Amniotic epithelial cell (primary cell): Measurements from ENCODE around the gene PUM2.

ENCODE experiments used
- DNase-seq: peaks from one replicate; pipeline ENCODE4 v3.0.0-alpha.2; 2010; ENCODE audit warnings: low read depth

PUM2 gene

DNA sequence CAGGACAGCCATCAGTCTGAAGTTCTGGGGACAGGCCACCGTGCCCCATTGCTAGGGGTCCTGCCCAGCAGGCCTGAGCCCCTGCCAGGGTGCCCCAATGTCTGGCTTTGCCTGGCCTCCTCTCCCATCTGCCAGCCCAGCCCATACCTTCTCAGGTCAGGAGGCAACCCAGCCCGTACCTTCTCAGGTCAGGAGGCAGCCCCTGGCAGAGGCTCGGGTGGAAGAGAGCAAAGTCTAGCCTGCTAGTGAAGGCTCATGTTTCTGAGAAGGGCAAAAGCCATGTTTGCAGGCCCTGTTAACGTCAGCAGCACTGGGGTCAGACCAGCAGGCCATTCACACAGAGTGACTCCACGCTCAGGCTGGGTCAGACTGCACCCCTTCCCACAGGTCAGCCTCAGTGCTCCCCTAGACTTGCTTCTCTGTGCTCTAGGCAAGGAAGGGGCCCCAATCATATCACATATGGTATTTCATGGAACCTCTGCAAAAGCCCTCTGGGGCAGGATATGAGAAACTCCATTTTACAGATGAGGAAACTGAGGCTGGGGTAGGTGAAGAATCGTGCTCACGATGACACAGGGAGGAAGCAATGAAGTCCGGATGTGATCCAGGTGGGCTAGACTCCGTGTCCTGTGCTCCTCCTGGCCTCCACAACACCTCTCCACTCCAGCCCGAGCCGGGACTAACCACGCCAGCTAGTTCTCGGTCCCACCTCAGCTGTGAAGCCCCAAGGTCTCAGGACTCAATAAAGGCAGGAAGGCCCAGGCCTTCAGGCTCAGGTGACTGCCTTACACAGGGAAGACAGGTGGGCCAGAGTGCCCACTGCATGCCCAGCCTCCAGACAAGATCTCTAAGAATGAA is 135.2 kb downstream of the PUM2 start:
- DNase-seq, result no peak

DNA sequence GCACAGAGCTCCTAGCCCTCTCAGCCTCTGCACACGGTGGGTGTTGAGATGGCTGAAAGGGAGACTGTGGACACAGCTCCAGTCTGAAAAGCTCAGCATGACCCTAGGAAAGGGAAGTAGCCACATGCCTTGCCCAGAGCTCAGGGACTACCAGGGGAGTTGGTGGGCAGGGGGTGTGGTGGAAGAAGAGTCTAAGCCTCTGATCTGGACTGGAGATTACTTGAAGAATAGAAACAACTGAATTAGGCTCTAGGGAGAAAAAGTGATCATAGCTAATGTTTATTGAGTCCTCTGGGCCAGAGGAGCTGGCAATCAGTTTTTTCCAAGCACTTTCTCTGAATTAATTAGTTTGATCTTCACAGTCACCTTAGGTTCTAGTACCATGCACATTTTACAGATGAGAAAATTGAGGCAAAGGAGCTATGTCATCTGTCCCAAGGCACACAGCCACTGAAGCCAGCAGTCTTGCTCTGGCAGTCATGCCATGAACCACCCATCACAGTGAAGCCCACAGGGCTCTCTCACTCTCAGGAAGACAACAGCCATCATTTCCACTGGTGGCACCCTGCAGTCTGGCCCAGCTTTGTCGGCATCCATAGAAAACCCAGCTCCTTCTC is 136.0 kb downstream of the PUM2 start:
- DNase-seq, result no peak

DNA sequence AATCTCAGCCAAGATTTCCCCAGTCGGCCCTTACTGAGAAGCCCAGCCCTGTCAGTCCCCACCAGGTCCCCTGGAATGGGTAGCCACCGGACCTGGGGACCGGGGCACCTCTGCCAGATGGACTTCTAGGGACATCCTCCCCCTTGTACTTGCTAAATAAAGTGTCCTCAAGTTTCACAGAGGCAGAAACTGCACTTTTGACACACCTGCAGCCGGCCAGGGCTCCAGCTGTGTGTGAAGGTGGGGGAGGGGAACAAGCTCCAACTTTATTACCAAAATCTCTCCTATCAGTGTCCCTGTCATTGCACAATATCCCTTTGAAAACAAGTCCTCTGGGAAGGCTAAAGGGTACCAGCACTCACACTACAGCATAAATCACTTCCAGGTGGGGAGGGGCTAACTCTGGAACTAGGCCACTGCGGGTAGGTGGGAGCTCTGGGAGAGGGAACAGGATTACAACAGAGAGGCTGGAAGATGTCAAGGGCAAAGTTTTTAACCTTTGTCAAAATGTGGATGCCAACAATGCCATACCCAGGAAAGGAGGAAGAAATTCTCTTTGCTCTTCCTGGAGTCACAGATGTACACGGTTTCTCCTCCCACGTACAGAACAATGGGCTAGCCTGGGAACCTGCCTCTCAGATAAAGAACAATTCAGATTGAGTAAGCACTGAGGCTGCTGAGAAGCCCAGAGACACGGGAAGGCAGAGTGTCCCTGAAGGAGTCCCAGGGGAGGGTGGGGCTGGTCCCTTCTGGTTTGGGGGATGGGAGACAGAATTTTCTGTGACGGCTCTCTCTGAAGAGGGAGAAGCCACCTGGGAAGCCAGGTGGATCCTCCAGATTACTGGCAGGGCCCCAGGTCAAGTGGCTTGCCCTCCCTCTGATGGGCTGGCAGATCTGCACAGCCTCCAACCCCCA is 136.7 kb downstream of the PUM2 start:
- no peak for DNase-seq

DNA sequence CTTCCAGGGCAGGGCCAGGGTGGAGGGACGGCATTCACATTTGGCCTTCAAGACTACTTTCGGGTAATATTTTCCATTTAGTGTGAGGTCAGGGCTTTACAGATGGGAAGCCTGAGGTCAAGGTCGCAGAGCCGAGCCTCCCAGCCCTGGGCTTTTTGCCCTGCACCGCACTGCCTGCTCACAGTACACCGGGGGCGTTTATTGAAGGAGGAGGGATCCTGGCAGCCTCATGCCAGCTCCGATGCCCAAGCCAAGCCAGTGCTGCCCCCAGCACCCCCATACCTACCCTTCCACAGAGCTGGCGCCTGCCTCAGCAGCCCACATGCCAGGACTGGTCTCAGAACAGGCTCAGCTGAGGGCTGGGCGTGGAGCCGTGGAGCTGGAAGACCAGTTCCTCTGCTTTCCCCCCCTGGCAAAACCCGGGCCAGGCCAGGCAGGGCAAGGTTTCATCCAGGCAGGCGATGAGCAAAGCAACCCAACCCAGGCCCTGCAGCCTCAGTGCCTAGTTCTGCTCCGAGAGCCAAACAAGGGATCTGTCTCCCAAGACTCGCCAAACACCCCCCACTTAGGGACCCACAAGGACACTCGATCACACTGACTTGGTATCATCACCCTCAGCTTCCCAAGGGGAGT is 137.7 kb downstream of the PUM2 start:
- no peak for DNase-seq

DNA sequence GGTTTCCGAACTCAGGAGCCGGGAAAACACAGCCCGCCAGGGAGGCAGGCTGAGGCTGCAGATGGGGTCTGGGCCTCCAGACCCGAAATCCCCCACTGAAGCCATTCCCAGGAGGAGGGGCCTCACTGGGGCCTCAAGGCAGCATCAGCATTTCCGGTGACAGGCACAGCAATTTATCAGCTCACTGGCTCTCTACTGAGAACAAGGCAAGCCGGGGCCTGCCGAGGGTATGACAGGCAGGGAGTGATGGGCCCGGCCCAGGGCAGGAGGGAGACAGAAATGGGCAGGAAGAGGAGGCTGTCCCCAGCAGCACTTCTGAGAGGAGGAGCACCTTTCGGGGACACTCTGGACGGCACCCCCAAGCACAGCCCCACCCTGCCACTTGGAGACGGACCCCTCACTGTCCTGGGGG is 138.2 kb downstream of the PUM2 start:
- peak; percentile 64 for DNase-seq

DNA sequence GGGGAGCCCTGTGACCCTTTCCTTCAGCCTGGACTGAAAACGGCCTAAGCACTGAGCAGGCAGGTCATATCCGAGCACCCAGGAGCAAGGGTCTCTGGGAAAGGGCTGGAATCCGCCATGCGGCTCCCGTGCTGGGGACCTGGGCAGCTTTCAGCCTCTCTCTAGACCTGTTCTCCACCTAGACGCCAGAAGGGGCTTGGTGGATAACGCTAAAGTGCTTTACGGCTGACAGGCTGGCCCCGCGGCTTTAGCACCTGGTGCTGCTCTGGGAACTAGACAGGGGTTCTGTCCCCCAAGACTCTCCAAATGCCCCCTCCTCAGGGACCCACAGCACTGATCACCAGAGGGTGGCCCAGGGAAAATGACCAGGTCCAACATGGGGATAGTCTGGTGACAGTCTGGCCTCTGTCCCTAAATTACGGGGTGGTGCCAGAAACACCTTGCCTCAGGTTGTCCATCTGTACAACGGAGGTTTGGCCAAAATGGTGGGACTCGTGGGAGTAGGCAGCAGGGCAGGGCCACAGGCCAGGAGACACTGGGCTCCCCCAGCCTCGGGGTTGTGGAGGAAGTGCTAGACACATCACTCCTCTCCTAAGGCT is 138.7 kb downstream of the PUM2 start:
- no peak for DNase-seq

DNA sequence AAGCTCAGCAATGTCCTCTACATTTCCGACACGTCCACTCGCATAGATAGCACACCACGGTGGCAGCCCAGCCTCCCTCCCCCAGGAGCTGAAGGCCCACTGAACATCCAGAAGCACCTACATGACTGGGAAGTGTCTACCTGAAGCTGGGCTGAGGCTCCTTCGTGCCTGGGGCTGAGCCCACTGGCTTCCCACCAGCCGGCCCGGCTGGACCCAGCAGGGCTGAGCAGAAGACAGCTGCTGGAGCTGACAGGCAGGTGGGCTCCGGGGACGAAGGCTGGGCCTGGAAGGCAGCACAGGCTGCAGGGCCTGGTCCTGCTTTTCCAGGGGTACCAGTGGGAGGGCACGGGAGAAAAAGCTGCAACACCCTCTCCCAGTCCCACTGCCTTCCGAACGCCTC is 139.2 kb downstream of the PUM2 start:
- DNase-seq, result no peak

DNA sequence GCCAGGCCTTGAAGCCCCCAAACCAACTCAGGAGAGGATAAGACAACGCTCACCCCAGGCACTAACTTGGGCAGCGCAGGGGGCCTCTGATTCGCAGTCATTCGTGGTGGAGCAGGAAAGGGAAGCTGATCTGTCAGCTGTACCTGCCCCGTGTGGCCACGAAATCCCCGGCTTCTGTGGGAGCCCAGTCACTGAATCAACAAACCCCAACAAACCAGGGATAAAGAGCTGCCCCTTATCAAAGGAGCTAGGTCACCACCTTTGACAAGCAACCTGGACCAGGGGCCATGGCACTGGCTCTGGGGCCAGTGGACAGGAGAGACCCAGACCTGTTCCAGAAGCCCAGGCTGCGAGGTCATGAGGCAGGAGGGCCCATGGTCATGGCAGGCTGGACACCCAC is 140.2 kb downstream of the PUM2 start:
- DNase-seq, result no peak

DNA sequence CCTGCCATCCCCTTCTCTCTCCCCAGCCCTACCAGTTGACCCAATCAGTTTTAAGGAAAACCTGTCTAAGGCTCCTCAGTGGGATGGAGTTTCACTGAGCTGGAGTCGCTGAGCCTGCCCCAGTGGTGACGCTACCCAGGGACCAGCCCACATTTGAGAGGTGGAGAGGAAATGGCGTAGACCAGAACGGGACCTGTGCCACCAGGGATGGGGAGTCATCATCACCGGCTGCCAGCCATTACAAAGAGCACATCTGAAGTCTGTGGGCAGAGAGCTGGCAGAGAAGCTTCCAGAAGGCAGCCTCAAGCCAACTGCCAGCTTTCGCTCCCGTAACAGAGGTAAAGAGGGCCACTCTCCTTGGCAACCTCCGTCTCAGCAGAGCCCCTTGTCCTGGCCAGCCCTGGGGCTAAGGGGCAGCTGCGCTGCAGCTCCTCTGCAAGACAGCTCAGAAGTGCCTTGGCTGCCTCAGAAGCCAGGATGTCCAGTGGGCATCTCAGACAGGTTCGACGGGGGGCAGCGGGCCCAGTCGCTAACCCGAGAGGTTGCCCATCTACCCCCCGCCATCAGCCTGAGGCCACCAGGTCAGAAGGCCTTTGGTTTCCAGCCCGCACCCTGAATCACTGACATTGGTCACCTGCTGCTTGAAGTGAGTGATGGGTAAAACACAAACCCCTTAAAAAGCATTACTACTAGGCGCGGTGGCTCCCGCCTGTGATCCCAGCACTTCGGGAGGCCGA is 141.1 kb downstream of the PUM2 start:
- no peak for DNase-seq

DNA sequence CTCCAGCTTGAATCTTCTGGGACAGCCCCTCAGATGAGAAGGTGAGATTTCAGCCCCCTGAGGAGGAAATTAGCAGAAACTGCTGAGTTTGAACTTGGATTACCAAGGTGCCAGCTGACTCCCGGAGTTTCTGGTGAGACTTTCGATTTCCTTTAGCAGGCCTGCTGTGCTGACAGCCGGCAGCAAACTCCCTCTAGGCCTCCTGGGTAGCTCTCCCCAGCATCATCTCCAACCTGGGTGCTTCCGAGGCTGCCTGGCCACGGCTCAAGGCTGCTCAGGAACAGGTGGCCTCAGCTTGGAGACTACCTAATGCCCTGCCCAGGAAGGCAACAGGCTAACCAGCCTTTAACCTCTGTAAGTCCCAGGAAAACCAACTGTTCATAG is 142.2 kb downstream of the PUM2 start:
- DNase-seq, result peak; percentile 41

DNA sequence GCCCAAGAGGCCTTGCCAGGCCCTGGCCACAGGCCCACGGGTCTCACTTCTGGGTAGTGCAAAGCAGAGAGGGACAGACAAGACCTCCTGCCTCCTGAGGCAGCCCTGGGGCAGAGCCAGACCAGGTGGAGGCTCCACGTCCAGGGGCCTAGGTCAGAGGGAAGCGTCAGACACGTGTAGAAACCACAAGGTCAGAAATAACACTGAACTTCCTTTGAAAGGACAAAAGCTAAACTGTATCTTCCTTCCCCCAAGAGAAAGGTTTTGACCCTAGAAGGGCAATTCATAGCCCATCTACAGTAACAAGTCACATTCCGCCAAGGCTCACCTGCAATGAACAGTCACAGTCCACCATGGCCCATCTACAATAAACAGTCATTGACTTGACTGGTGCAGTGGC is 143.6 kb downstream of the PUM2 start:
- DNase-seq, result no peak

DNA sequence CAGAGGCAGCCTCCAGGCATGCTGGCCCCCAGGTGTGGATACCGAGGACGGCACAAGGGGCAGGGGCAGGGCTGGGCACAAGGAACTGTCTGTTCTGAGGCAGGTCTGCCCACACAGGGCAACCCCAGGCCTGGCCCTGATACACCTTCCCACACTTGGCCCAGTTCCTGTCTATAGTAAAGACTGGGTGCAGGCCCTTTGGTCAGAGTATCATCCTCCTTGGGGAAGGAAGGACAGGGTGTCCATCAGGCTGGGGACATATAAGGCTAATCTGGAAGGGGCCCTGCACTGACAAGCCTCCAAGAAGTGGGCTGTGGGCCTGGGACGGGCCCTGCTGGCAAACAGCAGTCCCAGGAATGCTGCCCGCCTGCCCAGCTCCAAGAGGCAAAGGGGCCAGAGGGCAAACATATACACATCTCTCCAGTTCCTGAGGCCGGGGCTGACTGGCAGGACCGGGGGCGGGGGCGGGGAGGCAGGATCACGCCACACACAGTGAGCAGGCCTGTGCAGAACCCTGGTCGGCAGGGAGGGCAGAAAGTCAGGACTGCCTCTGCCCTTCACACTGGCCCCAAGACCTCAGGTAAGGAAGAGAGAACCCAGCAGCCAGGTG is 144.6 kb downstream of the PUM2 start:
- no peak for DNase-seq

DNA sequence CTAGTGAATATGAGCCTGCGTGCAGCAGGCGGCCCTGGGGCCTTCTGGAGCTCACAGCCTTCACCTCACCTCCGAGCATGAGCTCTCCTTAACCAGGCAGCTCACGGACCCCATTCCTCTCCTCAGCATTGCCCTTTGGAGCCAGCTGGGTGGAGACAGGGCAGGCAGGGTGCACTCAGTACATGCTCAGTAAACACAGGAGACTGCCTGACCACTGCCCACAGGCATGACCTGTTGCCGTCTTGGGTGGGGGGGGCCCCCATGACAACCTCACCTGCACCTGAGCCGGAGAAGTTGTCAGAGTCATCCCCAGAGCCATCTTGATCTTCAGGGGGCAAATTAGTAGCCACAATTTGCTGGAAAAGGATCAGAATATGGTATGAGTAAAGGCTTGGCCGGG is 145.6 kb downstream of the PUM2 start:
- no peak for DNase-seq

DNA sequence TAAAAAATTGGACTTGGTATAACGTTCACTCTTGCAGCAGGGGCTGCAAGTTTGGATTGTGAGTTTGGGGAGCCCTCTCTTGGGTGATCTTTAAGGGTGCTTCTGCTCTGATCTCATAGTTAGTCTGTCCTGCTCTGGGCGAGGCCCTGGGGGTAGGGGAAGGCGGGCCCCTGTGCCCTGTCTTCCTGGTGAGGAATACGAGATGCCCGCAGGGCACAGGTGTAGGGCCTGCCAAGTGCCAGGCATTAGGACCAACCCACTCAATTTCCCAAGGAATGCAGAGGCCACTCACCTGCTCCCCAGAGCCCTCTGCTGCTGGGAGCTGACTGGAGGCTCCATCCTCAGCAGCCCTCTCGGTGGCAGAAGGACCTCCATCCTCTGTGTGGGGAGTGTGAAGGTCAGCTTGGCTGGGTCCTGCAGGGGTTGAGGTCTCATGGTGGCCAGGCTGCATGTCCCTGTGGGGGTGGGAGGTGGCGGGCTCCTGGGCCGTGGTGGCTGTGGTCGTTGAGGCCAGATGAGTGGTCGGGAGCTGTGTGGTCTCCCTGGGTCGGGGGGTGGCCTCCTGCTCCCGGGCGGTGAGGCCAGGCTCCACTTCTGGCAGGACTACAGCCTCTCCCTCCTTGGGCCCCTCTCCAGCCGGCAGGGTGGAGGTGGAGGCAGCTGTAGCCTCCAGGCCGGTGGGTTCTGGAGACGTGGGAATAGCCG is 147.0 kb downstream of the PUM2 start:
- no peak for DNase-seq

DNA sequence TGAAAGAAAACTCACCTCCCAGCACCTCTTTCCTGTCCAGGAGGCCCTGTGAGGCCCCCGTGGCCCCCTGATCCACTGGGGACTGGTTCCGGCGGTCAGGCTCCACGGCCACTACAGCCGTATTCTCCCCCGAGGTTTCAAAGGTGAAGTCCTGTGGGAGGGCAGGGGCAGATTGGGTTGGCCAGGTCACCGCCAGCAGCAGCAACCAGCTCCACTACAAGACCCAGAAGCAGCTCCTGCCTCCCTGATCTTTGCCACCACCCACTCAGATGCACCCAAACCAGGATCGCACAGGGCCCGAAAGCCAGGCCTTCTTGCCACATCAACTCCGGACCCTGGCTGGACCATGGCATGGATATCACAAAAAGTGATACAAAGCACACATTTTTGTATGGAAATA is 147.6 kb downstream of the PUM2 start:
- no peak for DNase-seq

DNA sequence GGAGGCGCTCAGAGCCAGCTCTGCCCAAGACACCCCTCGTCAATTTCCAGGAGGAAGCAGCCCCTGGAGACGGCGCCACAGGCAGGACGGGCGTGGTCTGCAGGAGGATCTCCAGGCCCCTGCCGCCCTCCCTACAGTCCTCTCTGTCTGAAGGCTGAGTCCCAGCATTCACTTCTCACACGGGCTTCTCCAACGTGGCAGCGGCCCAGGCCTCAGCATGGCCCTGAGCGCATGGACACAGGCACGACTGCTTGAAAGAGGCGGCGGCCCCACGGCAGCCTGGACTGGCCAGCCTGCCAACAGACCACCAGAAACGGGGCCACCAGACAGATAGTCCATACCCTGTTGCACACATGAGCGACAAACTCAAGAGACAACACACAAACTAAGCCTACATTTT is 149.0 kb downstream of the PUM2 start:
- no peak for DNase-seq

DNA sequence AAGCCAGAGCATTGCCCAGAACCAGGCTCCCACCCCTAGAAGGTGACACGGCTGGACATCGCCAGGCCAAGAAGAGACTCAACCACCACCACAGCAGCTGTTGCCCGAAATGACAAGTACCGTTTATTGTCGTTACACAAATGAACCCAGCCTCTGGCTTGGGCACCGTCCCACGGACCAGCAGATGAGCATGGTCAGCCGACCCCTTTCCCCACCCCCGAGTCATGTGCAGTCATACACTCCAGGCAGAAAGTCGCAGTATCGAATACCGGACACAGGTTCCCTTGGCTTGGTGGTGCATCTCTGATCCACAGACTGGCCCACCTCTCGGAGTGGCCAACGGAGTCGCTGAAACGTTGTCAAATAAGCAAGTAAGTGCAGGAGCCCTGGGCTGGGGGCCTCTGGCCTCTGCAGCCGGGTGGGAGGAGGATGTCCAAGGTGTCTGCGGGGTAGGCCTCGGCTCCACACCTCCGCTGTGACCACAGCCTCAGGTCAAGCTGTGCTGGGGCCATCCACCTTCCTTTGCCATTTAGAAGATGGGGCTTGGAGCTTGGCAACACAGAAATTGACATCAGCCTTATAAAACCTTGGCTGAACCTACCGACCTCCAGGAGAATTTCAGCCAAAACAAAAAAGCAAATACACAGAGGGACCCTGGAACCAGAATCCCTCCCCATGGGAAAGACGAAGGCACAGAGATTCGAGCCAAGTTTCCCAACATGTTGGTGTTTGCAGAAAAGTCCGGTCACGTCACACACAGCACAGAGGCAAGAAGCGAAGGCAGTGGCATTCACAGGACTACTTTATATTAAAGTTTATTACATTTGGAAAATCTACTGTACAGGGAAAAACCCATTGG is 149.7 kb downstream of the PUM2 start:
- DNase-seq, result no peak

DNA sequence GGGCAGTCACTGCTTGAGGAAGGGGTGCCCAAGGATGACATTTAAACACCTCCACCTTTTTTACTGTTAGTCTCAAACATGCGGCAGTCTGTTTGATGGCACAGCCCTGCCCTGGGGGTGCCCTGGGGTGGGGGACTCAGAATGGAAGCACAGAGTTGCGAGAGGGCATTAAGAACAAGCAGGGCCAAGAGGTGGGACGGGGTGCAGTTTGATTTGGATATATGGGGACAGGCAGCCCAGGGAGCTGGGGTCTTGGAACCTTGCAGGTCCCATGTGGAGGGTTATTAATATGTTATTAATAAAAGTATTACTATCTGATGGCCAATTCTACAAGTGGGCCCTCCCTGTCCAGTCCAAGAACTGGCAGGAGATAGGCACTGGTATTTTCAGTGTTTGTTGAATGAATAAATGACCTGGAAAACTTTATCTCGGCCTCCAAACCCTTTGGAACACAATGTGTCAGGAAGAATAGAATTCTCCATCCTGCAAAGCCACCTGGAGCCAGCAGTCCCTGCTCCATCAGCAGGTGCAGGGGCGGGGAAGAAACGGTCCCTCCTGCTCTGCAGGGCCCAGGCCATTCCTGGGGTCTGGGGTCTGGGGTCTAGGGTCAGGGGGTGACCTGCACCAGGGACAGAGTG is 150.9 kb downstream of the PUM2 start:
- DNase-seq, result no peak
